COLO668 (cell line): ENCODE measurements around the gene TMEM222.

ENCODE experiments used
- DNase-seq: peaks from one replicate; lab custom pipeline; 2025; ENCODE audit not compliant: unreplicated experiment; lab: John Stamatoyannopoulos, UW

The TMEM222 gene

DNA sequence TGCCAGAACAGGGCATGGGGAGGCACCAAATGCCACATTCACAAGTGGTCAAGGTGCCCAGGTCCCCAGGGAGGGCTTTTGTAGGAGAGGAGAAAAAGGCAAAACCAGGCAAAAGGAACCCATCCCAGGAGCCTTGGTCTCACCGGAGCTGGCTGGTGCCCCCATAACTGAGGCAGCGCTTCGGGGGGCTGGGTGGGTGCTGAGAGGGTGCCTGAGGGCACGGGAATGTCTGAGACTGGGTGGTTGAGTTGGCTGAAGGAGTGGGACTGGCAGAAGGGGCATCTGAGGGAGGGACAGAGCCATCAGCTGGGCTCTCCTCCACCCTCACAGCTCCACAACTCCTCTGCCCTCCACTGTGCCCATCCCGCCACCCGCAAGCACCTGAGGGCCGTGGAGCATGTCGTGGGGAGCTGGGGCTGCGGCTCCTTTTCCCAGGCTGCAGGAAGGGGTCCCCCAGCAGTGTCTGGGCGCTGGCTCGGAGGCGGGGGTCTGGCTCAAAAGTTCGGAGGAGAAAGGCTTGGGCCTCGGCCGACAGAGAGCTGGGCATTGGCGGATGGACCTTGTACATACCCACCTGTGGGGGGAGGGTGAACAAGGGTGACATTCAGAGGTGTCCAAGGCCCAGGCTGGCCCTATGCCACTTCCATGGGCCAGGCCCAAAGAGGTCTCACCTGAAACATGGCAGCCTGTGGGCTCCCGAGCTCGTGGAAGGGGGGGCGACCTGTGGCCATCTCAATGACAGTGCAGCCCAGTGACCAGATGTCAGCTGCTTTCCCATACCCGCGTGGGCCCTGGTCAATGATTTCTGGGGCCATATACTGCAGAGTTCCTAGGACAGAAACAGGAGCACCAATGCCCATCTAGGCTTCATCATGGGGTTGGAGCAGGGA, 36.3 kb downstream of the TMEM222 start:
- no peak for DNase-seq

DNA sequence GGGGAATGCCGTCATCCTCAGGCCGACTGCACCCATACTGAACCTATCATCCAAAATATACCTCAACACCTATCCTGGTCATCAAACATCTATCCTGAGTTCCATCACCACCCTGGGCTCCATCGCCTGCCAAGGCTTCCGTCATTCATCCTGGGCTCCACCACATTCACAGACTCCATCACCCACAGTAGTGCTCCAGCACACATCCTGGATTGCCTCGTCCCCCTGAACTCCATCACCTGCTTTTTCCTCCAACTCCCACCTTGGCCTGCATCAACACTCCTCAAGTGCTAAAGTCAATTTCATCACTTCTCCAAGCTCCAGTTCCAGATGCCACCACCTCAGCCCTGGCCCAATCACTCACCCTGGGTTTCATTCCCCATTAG, 37.0 kb downstream of the TMEM222 start:
- no peak for DNase-seq

DNA sequence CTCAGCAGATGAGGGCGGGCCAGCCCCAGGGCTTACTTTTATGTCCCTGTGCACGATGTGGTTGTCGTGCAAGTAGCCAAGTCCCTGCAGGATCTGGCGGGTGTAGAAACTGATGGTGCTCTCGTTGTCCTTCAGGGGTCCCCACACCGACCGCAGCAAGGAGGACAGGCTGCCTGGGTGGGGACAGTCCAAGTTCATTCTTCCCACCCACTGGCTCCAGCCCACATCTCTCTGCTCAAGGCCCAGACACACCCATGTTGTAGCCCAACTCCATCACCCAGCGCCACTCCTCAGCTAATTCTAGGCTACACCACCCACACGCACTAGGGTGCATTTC, 37.8 kb downstream of the TMEM222 start:
- DNase-seq: no peak

- DNase-seq: no peak
These were observed 38.4 kb downstream of the TMEM222 start for GRCh38 chr1:27360159-27361043.

DNA sequence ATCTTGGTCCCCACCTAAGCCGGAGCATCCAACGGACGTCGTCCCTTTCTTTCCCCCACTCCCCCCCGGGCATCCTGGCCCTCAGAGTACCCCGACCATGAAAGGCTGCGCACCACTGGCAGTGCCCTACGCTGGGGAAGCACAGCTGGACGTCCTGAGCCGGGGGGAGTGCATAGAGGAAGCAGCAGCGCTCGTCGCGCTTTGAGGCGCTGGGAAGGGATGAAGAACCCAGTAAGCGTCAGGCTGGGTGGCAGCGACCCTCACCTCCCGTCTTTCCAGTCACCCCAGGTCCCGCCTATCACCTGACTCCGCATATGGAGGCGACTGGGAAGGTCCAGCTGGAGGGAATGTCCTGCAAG, 39.1 kb downstream of the TMEM222 start:
- no peak for DNase-seq

DNA sequence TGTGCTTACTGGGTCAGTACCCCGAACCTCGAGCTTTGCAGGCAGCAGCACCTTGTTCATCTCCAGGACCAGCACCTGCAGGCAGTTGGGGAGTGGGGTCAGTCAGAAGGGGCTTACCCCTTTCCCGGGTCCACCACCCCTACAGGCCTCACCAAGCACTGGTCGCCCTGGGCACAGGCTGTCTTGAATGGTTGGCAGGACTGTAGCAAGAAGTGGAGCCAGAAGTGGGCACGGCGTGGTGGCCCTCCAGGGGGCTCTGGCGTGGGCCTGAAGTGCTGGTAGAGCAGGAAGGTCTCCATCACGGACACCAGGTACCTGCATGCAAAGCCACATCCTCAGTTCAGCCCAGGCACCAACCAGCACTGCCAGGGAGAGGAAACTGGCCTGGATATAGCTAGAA, 39.6 kb downstream of the TMEM222 start:
- DNase-seq: no peak

DNA sequence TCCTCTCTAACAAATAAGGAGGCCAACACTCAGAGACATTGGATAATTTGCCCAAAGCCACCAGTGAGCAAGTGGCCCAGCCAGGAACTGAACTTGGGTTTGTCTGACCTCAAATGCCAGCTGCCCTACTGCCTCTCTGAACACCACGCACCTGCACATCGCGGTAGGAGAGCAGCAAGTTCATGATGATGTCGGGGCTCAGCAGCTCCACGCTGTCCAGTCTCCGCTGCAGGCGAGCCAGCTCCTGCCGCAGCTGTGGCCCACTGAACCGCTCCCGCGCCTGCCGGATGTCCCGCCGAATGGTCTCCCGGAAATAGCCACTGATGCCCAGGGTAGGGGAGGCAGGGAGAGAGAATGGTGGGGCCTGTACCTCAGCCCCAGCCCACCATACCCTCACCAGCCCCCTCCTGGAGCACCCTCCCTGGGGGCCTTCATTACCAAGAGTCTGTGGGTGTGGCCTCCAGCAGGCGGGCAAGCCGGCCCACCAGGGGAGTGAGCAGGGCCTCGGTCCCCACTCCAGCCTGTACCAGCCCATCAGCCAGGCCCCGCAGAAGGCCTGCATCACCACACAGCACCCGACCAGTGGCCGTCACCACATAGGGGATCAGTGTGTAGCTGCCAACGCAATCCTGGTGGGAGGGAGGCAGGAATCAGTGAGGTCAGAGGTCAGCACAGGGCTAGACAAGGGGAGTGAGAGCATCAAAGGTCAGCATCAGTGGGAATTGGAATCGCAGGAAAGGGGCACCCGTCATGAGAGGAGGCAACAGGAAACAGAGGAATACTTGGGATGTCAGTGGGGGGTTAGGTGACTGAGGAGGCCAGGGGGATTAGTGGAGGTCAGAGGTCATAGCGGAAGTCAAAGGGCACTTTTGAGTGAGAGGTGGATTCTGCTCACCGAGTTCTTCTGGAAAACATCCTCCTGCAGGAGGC, 42.1 kb downstream of the TMEM222 start:
- DNase-seq: no peak

GRCh38 chr1:27364696-27365371, 42.9 kb downstream of the TMEM222 start:
- DNase-seq: no peak

GRCh38 chr1:27365372-27366112, 43.6 kb downstream of the TMEM222 start:
- DNase-seq: peak; percentile 91

GRCh38 chr1:27366113-27366410, 44.1 kb downstream of the TMEM222 start:
- DNase-seq: peak; percentile 90

DNA sequence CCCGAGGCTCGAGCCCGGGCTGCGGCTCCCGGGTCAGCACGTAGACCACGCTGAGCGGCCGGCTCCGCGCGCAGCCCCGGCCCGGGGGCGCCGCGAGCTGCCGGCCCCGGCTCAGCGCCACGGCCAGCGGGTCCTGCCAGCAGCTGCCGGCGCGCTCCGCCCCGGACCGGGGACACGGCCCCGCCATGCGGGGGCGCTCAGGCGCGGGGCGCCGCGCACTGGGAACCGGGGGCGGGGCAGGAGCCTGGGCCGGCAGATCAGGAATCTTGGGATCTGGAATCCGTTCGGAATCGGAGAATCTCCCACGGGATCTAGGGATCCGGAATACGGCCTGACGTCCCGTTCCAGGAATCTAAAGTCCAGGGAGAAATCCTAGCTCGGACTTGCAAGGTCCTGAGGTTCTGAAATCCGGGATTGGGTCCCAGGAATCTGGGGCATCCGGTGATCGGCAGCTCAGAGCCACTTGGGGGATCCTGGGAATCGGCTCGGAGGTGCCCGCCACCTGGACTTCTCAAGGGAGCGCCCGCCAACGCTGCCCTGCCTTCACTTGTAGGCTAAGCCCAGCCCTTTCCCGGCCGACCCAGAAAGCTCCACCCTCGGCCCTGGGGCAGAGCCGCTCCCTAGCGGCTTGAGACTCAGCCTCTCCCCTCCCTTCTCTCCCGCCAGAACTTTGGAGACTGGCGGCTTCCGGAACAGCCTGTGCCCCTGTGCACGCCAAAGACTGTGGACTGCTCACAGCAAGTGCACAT, 44.6 kb downstream of the TMEM222 start, which contains the start of gene MAP3K6:
Gene MAP3K6, minus strand, starts transcription at position 551 of the 749 bp plus-strand sequence. Its CDS starts 364 bp downstream, at position 187.
- DNase-seq: peak; percentile 90

- no peak for DNase-seq
These were observed 45.2 kb downstream of the TMEM222 start for GRCh38 chr1:27367160-27367650.

- no peak for DNase-seq
These were observed 47.1 kb downstream of the TMEM222 start for GRCh38 chr1:27368869-27369582.

GRCh38 chr1:27372022-27372807, 50.3 kb downstream of the TMEM222 start:
- DNase-seq: no peak

- DNase-seq: no peak
These were observed 51.1 kb downstream of the TMEM222 start for GRCh38 chr1:27372808-27373690.

- DNase-seq: no peak
These were observed 52.6 kb downstream of the TMEM222 start, which contains the start of gene FCN3 for GRCh38 chr1:27374362-27375086. Gene FCN3, minus strand, starts transcription at chr1:27374824. Its CDS starts 6 bp downstream, at chr1:27374818.
